Measurements from ENCODE around the gene DAPK1.

The DAPK1 gene

DNA sequence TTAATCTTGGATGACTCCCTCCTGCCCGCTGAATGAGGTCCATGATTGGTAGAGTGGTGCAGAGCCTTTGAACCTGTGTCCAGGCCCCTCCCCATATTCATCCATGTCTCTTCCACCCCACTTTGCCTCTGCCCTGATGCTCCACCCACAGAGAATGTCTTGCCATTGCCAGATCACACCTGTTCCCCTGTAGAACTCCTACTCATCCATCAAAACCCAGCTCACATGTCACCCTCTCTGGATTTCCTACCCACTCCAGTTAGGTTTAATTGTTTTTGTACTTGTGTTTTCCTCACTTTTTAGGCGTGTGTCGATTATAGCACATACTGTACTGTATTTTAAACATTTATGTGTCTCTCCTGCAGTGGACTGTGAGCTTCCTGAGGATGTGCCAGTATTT, 121.3 kb downstream of the DAPK1 start:
- DNase-seq, result no peak

DNA sequence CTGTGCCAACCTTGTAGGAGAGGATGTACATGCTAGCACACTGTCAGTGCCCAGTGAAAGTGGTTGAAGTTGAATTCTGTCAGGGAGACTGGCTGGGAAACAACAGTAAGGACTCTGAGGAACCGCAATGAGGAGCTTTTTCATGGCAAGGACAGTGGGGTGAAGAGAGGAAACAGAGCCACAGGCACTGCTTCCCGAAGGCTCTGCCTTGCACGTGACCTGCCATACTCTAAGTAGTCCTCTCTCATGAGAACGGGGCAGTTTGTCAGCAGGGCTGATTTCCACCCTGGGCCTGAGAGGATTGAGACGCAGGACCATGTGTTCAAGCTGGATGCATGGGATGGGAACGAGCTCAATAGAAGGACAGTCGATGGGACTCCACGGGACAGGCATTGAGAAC, 121.7 kb downstream of the DAPK1 start:
- DNase-seq, result no peak

DNA sequence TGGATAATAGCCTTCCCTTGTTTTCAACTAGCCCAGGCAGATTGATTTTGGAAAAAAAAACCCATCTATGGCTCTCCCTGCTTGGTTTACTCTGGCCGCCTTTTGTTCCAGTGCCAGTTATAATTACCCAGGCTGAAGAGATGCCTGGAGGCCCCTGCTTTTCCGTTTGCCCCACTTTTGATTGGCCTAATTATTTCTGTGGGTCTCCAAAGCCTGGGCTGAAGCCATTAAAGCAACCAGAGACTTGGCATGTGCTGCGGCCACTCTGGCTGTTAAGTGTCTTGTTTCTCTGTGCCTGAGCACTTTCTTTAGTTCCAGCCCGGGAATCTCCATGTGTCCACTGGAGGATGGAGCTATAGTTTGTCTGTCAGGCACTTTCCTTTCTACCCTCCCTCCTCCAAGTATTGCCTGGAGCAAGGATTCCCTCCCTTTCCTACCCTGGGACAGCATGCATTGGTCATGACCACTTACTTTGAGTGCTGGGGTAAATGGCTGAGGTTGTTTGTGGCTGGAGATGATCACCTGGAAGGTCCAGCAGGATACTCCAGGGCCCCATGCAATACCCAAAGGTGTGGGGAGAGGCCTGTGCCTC, 123.2 kb downstream of the DAPK1 start:
- no peak for DNase-seq

DNA sequence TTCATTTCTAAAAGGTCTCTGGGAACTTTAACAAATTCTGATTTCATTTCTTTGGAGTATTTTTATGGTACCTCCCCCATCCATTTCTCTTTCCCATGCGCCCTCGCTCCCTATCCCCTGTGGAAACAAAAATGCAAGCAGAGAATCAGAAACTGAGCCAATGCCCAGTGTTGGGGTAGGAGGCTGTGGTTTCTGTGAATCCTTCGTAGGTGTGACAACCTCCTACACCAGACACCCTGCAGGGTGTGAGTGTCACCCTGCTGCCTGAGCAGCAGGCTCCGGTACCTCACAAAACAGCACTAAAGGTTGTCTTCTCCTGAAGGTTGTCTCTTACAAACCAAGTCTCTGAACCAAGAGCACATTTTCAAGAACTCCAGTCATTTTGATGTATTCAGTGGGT, 124.4 kb downstream of the DAPK1 start:
- no peak for DNase-seq

- no peak for DNase-seq
Observed at GRCh38 chr9:87622923-87623322, 125.3 kb downstream of the DAPK1 start.

DNA sequence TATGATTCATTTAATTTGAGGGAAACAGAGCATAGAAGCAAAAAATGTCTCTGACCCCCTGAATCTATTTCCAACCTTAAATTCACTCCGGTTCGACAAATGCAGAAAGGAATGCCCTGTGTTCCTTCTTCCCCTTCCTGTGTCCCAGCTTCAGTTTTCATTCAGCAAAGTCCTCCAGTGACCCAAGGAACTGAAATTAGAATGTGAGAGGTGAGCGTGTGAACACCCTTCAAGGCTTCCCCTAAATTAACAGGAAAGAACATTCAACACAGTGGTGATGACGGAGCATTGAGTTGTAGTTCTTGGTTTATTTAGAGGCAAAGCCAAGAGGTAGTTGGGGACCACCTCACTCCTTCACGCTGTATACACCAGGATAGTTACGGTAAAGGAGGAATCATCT, 130.7 kb downstream of the DAPK1 start:
- no peak for DNase-seq

GRCh38 chr9:87629104-87629503, 131.4 kb downstream of the DAPK1 start:
- no peak for DNase-seq

GRCh38 chr9:87630266-87630665, 132.6 kb downstream of the DAPK1 start:
- no peak for DNase-seq

- no peak for DNase-seq
Observed at GRCh38 chr9:87630846-87631245, 133.2 kb downstream of the DAPK1 start.

DNA sequence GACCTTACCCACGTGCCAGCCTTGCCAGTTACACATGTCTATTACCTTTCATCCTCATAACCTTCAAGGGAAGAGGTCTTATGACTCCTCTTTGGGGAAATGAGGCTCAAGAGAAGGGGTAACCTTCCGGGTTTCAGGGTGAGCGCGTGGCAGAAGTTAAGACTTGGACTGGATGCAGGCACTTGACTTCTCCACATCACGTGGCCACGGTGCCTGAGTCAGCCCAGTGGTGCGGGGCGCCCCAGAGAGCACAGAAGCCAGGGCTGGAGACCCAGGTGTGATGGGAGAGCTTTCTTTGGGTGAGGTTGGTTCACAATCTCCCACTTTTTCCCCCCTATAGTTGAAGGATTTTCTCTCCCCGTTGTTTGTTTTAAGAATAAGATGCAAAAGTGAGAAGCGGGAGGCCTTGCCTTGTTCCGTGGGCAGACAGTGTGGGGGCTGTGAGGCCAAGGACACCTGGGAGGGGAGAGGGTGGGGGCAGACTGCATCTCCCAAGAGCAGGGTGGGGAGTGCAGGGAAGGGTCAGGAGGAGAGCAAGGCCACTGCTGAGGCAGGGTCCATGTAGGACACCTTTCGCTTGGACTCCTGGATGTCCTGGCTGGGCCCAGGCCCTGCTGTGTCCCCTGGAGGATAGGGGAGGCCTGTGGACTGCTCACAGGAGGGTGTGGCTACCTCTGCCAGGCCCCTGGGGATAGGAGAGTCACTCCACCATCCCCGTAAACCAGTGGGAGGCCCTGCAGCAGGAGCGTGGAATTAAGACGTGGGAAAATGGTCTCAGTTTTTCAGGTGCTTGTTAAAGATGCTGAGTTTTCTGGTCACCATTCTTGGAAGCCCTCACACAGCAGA, 138.2 kb downstream of the DAPK1 start:
- DNase-seq, result no peak

DNA sequence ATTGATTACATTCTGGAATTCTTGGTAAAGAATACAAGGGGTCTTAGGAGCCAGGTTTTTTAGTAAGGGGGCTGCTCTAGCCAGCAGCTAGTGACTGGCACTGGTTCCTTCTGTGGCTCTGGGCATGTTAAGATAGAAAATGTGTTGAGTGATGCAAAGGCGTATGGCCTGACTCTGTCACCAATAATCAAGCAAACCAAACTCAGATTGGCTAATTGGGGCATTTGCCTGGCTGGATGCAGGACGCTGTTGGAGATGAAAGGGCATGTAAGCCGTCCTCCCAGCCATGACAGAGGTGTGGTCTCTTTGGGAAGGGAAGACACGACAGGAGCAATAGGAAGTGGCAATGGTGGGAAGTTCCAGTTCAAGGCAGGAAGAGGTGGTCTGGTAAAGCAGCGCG, 140.6 kb downstream of the DAPK1 start:
- DNase-seq, result no peak

- no peak for DNase-seq
Observed at GRCh38 chr9:87639949-87640348, 142.3 kb downstream of the DAPK1 start.

- DNase-seq, result no peak
Observed at GRCh38 chr9:87640385-87640795, 142.7 kb downstream of the DAPK1 start.

DNA sequence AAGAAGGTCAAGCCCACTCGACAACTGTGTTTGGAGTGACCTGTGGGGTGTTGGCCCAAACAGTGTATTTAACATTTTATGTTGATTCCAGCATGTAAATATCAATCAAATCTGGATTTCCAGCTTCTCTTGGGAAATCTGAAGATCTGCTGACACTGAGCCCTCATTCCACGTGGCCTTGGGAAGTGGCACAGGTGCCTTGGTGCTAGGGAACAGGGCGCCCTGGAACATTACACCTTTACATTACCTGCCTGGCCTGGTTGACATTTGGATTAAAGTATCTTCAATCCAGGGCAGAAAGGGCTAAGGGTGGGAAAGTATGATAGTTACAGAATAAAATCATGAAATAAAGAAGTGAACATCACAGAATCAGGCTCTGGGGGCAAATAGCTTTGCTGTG, 143.4 kb downstream of the DAPK1 start:
- DNase-seq, result no peak

GRCh38 chr9:87642330-87643106, 144.9 kb downstream of the DAPK1 start:
- no peak for DNase-seq

- no peak for DNase-seq
Observed at GRCh38 chr9:87643107-87643650, 145.5 kb downstream of the DAPK1 start.

GRCh38 chr9:87643778-87644570, 146.3 kb downstream of the DAPK1 start:
- no peak for DNase-seq

- DNase-seq, result no peak
Observed at GRCh38 chr9:87644659-87645058, 147.0 kb downstream of the DAPK1 start.

GRCh38 chr9:87646546-87646945, 148.9 kb downstream of the DAPK1 start:
- DNase-seq, result no peak

DNA sequence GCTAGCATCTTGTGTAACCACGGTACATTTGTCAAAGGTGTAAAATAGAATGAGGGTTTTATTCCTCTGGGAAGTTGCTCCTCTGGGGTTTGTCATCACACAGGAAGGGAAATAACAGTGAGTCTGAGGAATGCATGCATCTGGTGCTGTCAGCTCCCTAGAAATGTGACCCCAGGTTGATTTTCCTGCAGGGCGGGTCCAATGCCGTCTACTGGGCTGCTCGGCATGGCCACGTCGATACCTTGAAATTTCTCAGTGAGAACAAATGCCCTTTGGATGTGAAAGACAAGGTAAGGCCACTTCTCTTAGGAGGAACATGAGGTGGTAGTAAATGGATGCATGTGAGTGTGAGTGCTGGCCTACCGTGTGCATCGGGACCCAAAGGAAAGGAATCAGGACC, 149.4 kb downstream of the DAPK1 start:
- DNase-seq, result no peak

DNA sequence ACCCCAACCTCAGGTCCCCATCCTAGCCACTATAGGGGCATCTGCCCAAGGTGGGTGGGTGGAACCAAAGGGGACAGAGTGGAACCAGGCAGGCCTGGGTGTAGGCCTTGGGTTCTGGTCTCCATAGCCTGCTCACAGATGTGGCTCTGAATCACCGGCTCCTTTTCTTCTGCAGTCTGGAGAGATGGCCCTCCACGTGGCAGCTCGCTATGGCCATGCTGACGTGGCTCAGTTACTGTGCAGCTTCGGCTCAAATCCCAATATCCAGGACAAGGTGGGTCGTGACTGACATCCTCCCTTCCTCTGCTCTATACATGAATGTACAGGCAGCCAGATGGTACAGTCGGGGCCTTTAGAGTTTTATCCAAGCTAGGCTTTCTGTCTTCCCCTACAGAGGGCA, 150.9 kb downstream of the DAPK1 start:
- no peak for DNase-seq

DNA sequence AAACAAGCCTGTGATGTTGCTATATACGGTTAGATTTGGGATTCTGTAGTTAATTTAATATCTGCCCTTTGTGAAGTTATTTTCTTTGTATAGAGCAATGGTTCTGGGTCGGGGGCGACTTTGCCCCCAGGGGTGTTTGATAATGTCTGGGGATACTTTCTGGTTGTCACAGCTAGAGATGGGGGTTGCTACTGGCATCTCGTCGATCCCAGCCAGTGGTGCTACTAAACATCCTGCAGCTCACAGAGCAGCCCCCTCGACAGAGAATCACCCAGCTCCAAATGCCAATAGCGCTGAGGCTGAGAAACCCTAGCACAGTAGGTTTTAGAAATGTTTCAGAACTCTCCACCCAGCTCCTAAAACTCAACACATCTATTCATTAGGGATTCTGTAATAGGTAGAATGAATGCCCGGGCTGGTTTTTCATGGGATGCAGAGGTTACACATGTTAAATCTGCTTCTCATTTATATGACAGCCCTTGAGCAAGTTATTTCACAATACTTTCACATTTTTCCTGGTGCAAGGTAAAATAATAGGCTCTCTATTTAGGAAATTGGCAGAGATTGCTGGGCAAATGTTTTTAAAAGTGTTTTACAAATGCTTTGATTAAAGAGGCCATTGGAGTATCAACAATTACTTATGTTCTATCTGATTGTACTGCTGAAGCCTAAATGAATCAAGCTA, 153.1 kb downstream of the DAPK1 start:
- DNase-seq, result no peak

Data from activated CD8-positive, alpha-beta memory T cell treated with anti-CD3 and anti-CD28 coated beads, Interleukin-2, amount 50 U/mL, for 4 hours (primary cell).